Superior temporal gyrus (tissue), 1 donor: Measurements from ENCODE around the gene CENPE.
A peak's percentile ranks its signal among the peaks of the same experiment; 100 is the strongest.
"Not testable (repeated sequence)": the region's sequence is repeated elsewhere in the genome, so short reads cannot be mapped to it uniquely, and the experiment has no call there.

Experiments
- DNase-seq: peaks from one replicate; pipeline ENCODE4 v3.0.0-alpha.2; 2016; ENCODE audit errors: extremely low spot score

CENPE gene, protein sequence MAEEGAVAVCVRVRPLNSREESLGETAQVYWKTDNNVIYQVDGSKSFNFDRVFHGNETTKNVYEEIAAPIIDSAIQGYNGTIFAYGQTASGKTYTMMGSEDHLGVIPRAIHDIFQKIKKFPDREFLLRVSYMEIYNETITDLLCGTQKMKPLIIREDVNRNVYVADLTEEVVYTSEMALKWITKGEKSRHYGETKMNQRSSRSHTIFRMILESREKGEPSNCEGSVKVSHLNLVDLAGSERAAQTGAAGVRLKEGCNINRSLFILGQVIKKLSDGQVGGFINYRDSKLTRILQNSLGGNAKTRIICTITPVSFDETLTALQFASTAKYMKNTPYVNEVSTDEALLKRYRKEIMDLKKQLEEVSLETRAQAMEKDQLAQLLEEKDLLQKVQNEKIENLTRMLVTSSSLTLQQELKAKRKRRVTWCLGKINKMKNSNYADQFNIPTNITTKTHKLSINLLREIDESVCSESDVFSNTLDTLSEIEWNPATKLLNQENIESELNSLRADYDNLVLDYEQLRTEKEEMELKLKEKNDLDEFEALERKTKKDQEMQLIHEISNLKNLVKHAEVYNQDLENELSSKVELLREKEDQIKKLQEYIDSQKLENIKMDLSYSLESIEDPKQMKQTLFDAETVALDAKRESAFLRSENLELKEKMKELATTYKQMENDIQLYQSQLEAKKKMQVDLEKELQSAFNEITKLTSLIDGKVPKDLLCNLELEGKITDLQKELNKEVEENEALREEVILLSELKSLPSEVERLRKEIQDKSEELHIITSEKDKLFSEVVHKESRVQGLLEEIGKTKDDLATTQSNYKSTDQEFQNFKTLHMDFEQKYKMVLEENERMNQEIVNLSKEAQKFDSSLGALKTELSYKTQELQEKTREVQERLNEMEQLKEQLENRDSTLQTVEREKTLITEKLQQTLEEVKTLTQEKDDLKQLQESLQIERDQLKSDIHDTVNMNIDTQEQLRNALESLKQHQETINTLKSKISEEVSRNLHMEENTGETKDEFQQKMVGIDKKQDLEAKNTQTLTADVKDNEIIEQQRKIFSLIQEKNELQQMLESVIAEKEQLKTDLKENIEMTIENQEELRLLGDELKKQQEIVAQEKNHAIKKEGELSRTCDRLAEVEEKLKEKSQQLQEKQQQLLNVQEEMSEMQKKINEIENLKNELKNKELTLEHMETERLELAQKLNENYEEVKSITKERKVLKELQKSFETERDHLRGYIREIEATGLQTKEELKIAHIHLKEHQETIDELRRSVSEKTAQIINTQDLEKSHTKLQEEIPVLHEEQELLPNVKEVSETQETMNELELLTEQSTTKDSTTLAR (N-terminal part only)

DNA sequence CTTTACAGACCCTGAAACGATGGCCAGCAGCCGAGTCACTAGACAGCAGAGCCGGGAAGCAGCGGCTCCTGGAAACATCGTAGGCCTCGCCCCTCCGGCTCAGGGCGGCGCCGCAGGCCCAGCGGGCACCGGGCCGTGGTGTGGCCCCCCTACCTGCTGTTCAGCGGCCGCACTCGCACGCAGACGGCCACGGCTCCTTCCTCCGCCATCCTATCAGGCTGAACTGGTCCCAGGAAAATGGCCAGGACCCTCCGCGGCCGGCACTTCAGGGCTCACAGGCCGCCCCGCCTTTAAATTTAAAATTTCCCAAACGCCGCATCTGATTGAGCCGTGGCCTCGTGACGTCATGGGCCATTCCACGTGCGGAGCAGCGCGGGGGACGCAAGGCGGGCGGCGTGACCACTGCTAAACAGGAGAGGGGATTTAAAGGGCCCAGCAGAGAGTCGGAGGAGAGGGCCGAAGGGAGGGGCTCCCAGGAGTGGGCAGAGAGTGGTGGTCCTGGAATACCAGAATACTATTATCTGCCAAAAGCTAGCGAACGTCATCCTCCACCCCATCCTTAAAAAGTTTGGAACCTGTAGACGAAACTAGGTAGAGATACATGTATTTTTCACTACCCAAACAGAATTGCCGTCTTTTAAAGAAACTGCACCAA is at the start of gene CENPE:
CENPE (minus strand) TSS at position 233 of the 655 bp plus-strand sequence; CDS start at position 209, 24 bp downstream.
- DNase-seq, result peak; percentile 85

DNA sequence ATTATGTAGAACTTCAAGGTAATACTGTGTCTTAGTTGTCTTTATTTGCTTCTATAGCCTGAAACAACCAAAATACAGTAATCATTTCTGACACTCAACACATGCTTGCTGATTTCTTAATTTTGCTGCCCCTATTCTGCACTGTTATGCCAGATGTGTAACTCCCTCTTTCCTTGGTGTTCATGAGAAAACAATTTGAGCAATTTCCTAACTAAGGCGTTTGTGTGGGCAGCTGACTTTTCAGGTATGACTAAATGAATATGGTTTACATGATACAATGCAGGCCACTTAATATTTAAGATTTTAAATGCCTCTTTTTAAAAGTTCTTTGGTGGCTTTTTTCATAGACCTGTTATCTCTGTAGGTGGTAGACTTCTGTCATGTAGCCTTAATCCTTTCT is 46.1 kb upstream of the CENPE start:
- DNase-seq, result no peak

DNA sequence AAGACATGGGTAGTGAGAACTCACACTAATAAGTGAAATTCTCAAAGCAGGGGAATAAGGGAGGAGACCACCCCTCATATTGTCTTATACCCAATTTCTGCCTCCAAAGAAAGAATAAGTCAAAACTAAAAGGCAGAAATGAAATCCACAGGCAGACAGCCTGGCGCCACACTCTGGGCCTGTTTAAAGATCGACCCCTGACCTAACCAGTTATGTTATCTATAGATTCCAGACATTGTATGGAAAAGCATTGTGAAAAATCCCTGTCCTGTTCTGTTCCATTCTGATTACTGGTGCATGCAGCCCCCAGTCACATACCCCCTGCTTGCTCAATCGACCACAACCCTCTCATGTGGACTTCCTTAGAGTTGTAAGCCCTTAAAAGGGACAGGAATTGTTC is 32.8 kb upstream of the CENPE start:
- not testable (repeated sequence) for DNase-seq

- not testable (repeated sequence) for DNase-seq
Observed at GRCh38 chr4:103223556-103223955, 25.4 kb upstream of the CENPE start.

DNA sequence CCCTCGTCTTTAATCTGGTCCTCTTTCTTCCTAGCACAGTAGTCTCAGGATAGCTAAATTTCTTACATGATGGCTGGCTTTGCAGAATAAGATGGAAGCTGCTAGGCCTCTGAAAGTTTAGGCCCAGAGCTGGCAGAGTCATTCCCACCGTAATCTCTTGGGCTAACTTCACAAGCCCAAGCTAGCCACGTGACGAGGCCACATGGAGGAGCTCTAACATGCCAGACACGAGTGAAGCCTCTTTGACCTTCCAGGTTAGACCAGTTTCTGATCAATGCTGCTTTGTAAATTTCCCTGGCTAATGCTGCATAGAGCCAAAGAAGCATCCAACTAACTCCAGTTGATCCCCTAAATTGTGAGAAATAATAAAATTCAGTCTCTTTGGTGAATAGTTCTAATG is 9.5 kb upstream of the CENPE start:
- DNase-seq, result no peak

GRCh38 chr4:103204111-103204510 is 6.0 kb upstream of the CENPE start:
- peak; percentile 74 for DNase-seq

DNA sequence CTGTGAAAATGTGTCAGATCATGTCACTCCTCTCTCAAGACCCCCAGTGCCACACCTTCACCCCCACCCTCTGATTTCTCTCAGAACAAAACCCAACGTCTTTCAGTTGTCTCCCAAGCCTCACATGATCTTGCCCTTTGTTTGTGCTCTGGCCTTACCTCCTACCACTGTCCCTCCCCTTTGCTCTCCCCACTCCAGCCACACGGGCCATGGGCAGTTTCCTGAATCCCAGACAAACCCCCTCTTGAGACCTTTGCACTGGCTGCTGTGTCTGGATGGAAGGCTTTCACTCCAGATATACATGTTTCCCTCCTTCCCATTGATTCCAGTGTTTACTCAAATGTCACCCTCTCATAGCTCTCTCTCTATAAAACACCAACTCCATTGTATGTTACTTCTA is 3.6 kb upstream of the CENPE start:
- no peak for DNase-seq

DNA sequence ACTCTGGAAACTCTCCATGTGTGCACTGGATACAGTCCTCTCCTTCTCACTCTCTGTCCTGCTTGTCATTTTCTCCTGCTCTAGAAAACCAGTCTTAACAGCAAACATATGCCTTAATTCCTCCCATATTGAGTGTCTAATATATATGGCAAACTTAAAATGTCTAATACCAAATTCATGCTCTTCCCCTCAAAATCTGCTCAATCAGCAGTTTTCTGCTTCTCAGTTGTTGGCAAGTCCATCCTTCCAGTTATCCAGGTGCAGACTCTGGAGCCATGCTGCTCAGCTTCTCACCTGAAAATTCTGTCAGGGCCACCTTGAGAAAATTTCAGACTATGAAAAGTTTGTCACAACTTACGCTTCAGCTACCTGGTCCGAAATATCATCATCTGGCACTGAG is 3.1 kb upstream of the CENPE start:
- DNase-seq, result no peak

DNA sequence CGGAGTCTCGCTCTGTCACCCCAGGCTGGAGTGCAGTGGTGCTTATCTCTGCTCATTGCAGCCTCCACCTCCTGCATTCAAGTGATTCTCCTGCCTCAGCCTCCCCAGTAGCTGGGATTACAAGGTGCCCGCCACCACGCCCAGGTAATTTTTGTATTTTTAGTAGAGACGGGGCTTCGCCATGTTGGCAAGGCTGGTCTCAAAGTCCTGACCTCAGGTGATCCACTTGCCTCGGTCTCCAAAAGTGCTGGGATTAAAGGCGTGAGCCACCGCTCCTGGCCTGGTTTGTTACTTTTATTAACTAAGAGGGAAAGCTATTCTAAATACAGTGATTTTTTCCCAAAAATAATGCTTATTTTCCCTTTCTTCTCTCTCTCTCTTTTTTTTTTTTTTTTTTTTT is 866 bp upstream of the CENPE start:
- DNase-seq, result no peak

- peak; percentile 29 for DNase-seq
Observed at GRCh38 chr4:103197765-103198110, 405 bp downstream of the CENPE start.

- no peak for DNase-seq
Observed at GRCh38 chr4:103193457-103193856, 4.7 kb downstream of the CENPE start.

DNA sequence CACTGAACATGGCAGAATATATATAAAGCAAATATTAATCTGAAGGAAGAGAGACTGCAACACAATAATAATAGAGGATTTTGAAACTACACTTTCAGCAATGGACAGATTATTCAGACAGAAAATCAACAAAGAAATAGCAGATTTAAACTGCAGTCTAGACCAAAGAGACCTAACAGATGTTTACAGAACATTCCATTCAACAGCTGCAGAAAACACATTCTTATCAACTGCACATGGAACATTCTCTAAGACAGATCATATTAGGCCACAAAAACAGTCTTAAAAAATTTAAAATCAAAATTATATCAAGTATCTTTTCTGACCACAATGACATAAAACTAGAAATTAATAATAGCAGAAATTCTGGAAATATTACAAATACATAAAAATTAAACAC is 27.1 kb downstream of the CENPE start:
- no peak for DNase-seq

GRCh38 chr4:103169750-103170149 is 28.4 kb downstream of the CENPE start:
- not testable (repeated sequence) for DNase-seq

GRCh38 chr4:103168993-103169392 is 29.1 kb downstream of the CENPE start:
- DNase-seq, result no peak

DNA sequence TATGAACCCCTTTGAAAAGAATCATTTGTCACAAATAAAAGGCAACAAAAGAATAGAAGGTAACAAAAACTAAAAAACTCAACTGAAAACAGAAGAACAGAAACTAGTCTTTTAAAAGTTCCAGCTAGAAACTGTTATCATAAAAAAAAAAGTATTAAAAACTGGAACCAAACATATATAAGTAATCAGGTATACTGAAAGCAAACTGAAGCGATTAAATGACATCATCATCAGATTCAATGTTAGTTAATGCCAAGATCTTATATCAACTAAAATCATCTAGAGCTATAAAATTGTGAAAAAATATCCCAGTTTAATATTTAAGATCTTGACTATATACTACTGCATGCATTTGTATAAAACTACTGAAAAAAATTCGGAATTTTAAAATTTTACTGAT is 36.0 kb downstream of the CENPE start:
- DNase-seq, result no peak

DNA sequence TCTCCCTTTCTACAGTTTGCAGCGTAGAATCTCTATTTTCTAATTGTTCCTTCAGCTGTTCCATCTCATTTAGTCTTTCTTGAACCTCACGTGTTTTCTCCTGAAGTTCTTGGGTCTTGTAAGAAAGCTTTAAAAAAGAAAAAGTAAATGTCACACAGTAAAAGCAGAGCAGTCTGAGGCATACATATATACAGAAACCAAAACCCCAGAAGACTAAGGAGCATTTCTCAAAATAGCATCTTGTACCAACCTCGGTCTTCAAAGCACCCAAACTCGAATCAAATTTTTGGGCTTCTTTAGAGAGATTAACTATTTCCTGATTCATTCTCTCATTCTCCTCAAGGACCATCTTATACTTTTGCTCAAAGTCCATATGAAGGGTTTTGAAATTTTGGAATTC is 39.4 kb downstream of the CENPE start:
- DNase-seq, result no peak

DNA sequence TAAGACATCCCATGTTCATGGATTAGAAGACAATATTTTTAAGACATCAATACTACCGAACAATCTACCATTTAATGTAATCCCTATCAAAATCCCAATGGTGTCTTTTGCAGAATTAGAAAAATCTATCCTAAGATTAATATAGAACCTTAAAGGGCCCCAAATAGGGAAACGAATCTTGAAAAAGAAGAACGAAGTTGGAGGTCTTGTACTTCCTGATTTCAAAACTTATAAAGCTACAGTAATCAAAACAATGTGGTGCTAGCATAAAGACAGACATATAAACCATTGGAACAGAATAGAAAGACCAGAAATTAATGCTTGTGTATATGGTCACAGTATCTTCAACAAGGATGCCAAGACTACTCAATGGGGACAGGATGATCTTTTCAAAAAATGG is 42.0 kb downstream of the CENPE start:
- DNase-seq, result no peak

DNA sequence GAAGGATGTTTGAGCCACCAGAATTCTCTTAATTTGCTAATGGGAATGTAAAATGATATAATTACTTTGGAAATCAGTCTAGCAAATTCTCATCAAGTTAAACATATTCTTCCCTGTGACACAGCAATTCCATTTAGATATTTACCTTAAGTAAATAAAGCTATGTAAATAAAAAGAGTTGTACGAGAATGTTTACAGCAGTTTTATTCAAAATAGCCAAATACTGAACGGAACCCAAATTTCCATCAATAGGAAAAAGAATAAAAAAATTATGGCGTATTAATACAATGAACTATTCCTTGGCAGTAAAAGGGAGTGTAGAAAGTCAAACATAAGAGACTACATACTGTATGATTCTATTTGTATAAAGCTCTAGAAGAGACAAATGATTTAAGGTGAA is 45.8 kb downstream of the CENPE start:
- DNase-seq, result no peak

DNA sequence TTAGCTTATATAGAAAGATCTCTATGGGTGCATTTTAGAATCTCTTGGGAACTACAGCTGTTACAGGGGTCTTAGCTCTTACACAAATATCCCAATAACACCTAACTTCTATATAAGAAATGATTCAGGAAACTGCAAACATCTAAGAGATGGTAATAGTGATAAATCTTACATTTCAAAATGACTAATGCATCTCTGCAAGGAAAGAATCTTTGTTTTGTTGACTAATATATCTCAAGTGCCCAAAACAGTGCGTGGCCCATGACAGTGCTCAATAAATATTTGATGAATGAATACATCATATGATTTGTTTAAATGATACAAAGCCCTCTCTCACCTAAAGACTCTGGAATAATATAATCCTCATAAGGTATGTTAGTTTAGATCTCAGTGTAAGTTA is 47.5 kb downstream of the CENPE start:
- DNase-seq, result no peak

- DNase-seq, result no peak
Observed at GRCh38 chr4:103144926-103145325, 53.2 kb downstream of the CENPE start.

DNA sequence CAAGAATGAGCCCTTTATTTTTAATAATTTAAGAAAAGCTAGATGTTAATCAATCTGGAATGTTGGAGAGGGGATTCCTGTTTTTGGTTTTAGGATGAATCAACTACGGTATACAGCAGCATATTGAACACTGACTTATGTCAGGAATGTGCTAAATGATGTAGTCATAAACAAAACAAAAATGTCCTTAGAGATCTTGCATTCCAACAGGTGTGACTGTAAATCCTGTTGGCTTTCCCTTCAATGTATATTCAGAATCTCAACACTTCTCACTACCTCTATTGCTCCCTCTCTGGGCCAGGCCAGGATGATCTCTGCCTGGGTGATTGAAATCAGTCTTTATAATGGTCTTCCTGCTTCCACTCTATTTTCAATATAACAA is 60.7 kb downstream of the CENPE start:
- no peak for DNase-seq
